Heart right ventricle (tissue), 16 donors: ENCODE measurements around the gene BMP4. TPM values are rescaled to one million over a fixed set of nuclear protein-coding genes. Genes with fewer than 3 reads are reported as not detected.

Source experiments
- ATAC-seq, 8 donors: fragments of 200-7000 bp; cut with Tn5 transposase; one replicate each; pipeline ENCODE4 v1.9.1; 2020; ENCODE audit warnings: mild to moderate bottlenecking in 8 of 8, moderate library complexity in 8 of 8, moderate number of reproducible peaks in 1 of 8
- DNase-seq, 2 donors: peaks; one replicate each; pipeline ENCODE4 v3.0.0-alpha.2; 2020
- H3K27ac ChIP-seq, 10 donors: fragments of 200-600 bp; sonication (generic) in 2 of 10; one replicate each; pipeline versions ENCODE4 v1.5.0 to v1.8.0; 2020 to 2022; ENCODE audit warnings: mild to moderate bottlenecking in 3 of 10
- H3K27me3 ChIP-seq, 7 donors: fragments of 200-600 bp; one replicate each; pipeline ENCODE4 v1.8.0; 2021 to 2022; ENCODE audit warnings: mild to moderate bottlenecking in 2 of 7
- H3K36me3 ChIP-seq, 9 donors: fragments of 200-600 bp; sonication (generic) in 1 of 9; one replicate each; pipeline versions ENCODE4 v1.5.0 to v1.8.0; 2020 to 2022; ENCODE audit warnings: mild to moderate bottlenecking in 2 of 9
- H3K4me1 ChIP-seq, 9 donors: fragments of 200-600 bp; sonication (generic) in 1 of 9; one replicate each; pipeline versions ENCODE4 v1.5.0 to v1.8.0; 2020 to 2022; ENCODE audit warnings: mild to moderate bottlenecking in 4 of 9
- H3K4me3 ChIP-seq, 10 donors: fragments of 200-600 bp; sonication (generic) in 2 of 10; one replicate each; pipeline versions ENCODE4 v1.5.0 to v1.8.0; 2020 to 2022; ENCODE audit warnings: mild to moderate bottlenecking in 7 of 10, moderate library complexity in 2 of 10
- H3K9me3 ChIP-seq, 11 donors: fragments of 200-600 bp in 10 of 11; sonication (generic) in 2 of 11; one replicate each; pipeline versions ENCODE4 v1.5.0 to v1.8.0; 2013 to 2022; ENCODE audit warnings: mild to moderate bottlenecking in 2 of 11, control low read depth in 1 of 11, moderate library complexity in 1 of 11
- WGBS, 2 donors: extraction: QIAGEN DNeasy Blood & Tissue Kit; methylation state at CpG; one replicate each; pipeline ENCODE4 v1.1.7; 2013; ENCODE audit warnings: inconsistent platforms in 1 of 2; 5-methylcytosine and 5-hydroxymethylcytosine counted together
- intact Hi-C, 10 donors: fragments of 100-400 bp; cut with DNase I; formaldehyde crosslinking; loops; one replicate each; pipeline versions ENCODE4 v1.11.1 to v1.14.2; 2022
- polyA plus RNA-seq, 2 donors: library from polyadenylated mRNA; stranded (reverse); fragments of 200-250 nt; gene quantifications; one replicate each; pipeline ENCODE4 v1.2.3, GENCODE V29; 2013
- total RNA-seq, 10 donors: library from RNA; stranded (reverse); fragmentation: NEBNext Ultra II Directional in 3 of 10; extraction: Animal tissue kit (Norgen Biotek cat#: 25700) in 3 of 10; gene quantifications; one replicate each; pipeline versions ENCODE4 v1.2.1 to v1.2.4, GENCODE V29; 2021 to 2023
- TF ChIP-seq, protein P1 (sequence below), 9 donors: fragments of 200-600 bp; sonication (generic) in 2 of 9; IDR thresholded peaks; one replicate each; pipeline versions ENCODE4 v1.5.0 to v1.8.0; 2021 to 2022; ENCODE audit warnings: antibody characterized with exemption in 9 of 9, mild to moderate bottlenecking in 5 of 9, moderate library complexity in 1 of 9
- donor health status: Arrhythmogenic right ventricular cardiomyopathy.
- donor health status: ischemic (EF 13 %, LVEDD 7.1; RV severe dilation, severe dysfunction).
- donor health status: healthy with polysubstance abuse.
- donor health status: DM: no; HTN: yes; CAD: no.
- donor health status: DM: no; HTN: no; CAD: no.
- donor health status: ischemic (EF 25% LVEDD 6.9; RV normal size, moderate dysfunction).
- donor health status: ischemic (EF 25% LVEDD 5.7; RV mildly dilated, moderate dysfunction).
- donor health status: healthy.
- donor health status: DM: yes; HTN: yes; CAD: no.
- donor health status: Ischemic cardiomyopathy.
- donor health status: ischemic (EF 35%, LVEDD 5.7; RV mildly dilated, moderate dysfunction).
- donor health status: nonischemic (EF 11% LVEDD 7.7; RV severe dilation, severe dysfunction).
- donor health status: DM: yes; HTN: yes; CAD: no.
- donor health status: PGD.
- donor health status: ischemic (EF 29% LVEDD 5.4; RV normal size, mild dysfunction).
- donor health status: nonischemic (EF 23%, LVEDD 6.1; RV moderate dilation, normal function).

The BMP4 gene
- total and polyA plus RNA-seq, 12 donors = 4.4 to 10.6 (median 5.4) TPM

DNA sequence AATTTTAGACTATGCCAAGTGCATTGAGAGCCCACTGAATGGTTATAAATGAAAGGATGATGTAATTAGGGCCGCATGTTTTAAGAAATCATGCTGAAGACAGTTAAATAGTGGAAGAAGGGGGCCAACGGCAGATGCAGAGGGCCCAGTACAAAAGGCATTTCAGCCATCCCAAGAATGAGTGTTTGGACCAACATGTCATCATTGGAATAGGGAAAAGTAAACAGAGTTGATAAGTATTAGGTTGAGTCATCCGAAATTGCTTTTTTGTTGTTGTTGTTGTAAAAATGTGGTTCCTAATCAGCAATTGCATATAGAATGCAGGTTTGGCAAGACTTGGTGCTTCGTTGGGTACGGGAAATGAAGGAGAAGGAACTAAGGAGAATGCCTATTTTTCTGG is 29.5 kb downstream of the BMP4 start:
- no peak overlapping the region for H3K4me3 ChIP-seq
- H3K36me3 ChIP-seq = no peaks in the 10 kb centered on the region
- no peak overlapping the region for H3K27ac ChIP-seq
- intact Hi-C loops = no loop called here
- H3K9me3 ChIP-seq = no peaks in the 10 kb centered on the region
- TF ChIP-seq, protein P1, sequence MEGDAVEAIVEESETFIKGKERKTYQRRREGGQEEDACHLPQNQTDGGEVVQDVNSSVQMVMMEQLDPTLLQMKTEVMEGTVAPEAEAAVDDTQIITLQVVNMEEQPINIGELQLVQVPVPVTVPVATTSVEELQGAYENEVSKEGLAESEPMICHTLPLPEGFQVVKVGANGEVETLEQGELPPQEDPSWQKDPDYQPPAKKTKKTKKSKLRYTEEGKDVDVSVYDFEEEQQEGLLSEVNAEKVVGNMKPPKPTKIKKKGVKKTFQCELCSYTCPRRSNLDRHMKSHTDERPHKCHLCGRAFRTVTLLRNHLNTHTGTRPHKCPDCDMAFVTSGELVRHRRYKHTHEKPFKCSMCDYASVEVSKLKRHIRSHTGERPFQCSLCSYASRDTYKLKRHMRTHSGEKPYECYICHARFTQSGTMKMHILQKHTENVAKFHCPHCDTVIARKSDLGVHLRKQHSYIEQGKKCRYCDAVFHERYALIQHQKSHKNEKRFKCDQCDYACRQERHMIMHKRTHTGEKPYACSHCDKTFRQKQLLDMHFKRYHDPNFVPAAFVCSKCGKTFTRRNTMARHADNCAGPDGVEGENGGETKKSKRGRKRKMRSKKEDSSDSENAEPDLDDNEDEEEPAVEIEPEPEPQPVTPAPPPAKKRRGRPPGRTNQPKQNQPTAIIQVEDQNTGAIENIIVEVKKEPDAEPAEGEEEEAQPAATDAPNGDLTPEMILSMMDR (IDR thresholded peaks at IDR 0.05) = no peak
- no peak for DNase-seq
- H3K27me3 ChIP-seq = peaks cover 0 to 6% (median 0%) of the 10 kb centered on the region in 7 donors
- no peak for ATAC-seq
- H3K4me1 ChIP-seq = peaks cover 0 to 10% (median 0%) of the 10 kb centered on the region in 9 donors
- 81 to 82% methylated on average over 5 of the region's 5 CpGs for WGBS, 2 donors

DNA sequence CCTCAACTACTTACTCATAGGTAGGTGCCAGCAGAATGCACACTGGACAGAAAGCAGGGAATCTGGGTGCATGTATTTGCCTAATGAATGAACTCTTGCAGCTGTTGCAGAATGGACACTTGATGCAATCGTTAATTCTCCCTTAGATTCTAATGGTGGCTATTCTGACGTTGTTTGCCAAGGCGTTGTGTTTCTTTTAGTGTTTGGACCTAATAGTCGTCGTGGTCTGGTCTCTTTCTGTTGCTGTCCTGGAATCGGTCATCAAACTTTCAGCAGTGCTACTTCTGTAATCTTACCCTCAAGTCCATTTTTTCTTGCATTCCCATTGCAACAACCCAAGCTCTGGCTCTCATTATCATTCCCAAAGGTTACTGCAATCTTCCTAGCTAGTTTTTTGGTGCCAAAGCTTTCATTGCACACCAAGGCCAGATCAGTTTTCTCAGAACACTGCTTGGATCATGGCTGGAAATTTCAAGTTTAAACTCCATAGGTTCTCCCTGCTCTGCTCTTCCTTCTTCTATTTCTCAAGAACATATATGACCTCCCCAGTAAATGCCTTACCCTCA is 31.3 kb downstream of the BMP4 start:
- Histone ChIP-seq H3K36me3 (no peaks in the 10 kb centered on the region), H3K9me3 (no peaks in the 10 kb centered on the region), H3K4me1 (peaks cover 0 to 10% (median 0%) of the 10 kb centered on the region in 9 donors), H3K27ac (no peak overlapping the region), H3K27me3 (peaks cover 0 to 6% (median 0%) of the 10 kb centered on the region in 7 donors), H3K4me3 (no peak overlapping the region)
- 86 to 89% methylated on average over 6 of the region's 6 CpGs for WGBS, 2 donors
- TF ChIP-seq, protein P1 (IDR thresholded peaks at IDR 0.05) = no peak
- intact Hi-C loops = no loop called here
- no peak for DNase-seq
- no peak for ATAC-seq

DNA sequence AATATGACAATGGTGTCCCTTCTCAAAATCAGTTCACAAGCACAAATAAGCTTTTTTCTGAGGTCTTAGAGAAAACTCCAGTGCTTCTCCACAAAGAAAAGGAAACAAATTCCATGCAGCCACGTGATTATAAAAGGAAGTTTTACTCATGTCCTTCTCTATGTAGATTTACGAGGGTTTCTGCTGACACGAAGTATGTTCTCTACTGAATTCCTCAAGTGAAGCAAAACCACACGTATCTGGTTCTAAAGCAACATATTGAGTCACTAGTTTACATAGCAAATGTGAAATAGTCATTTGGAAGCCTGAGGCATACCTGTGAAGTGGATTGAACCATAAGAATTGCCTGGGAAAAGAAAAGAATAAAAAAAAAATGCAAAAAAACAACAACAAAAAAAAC is 31.9 kb downstream of the BMP4 start:
- intact Hi-C loops = no loop called here
- TF ChIP-seq, protein P1 (IDR thresholded peaks at IDR 0.05) = no peak
- DNase-seq (no peak), ATAC-seq (no peak)
- WGBS, 2 donors = 26 to 49% methylated on average over 4 of the region's 4 CpGs
- H3K36me3 ChIP-seq = no peaks in the 10 kb centered on the region
- H3K27ac ChIP-seq = no peak overlapping the region
- H3K9me3 ChIP-seq = no peaks in the 10 kb centered on the region
- H3K4me1 ChIP-seq = peaks cover 0 to 10% (median 0%) of the 10 kb centered on the region in 9 donors
- no peak overlapping the region for H3K4me3 ChIP-seq
- H3K27me3 ChIP-seq = peaks cover 0 to 6% (median 0%) of the 10 kb centered on the region in 7 donors

DNA sequence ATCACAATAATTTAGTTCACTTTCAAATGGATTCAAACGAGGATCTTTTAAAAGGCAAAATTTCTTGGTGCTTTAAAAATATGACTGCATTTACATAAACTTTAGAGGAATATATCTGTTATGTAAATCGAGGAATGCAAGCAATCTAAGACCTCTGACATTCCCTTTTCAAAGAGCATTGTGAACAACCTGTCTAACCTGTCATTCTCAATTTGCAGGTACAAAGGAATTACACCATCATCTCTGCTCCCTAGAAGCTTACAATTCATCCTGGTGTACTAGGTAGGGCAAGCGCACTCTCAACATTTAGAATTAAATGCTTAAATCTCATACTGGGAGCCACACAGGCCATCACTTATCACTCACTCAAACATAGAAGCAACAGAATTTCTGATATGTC is 35.6 kb downstream of the BMP4 start:
- H3K9me3 ChIP-seq = no peaks in the 10 kb centered on the region

More for the DNA sequence above, 35.6 kb downstream of the BMP4 start:
- no peaks in the 10 kb centered on the region for H3K36me3 ChIP-seq
- ATAC-seq (no peak), DNase-seq (no peak)
- peaks cover 0 to 10% (median 0%) of the 10 kb centered on the region in 9 donors for H3K4me1 ChIP-seq
- no peaks in the 10 kb centered on the region for H3K27me3 ChIP-seq
- H3K27ac ChIP-seq = no peak overlapping the region
- TF ChIP-seq, protein P1 (IDR thresholded peaks at IDR 0.05) = no peak
- WGBS, 2 donors = 63 to 72% methylated on average over 3 of the region's 3 CpGs
- no peak overlapping the region for H3K4me3 ChIP-seq
- intact Hi-C loops = no loop called here
